HFF-Myc (cell line): ENCODE results near the gene GPC1.

ENCODE experiments used
- DNase-seq: peaks from one replicate; pipeline ENCODE4 v3.0.0-alpha.2; 2011; ENCODE audit warnings: low read depth; ENCODE audit errors: extremely low read depth
- H3K4me3 ChIP-seq: replicated peaks from 2 replicates; pipeline ENCODE4 v1.5.1; 2011; ENCODE audit warnings: low read depth, mild to moderate bottlenecking, control low read depth, low read length
- CTCF ChIP-seq: IDR thresholded peaks from 2 replicates; pipeline ENCODE4 v1.5.1; 2012; ENCODE audit warnings: mild to moderate bottlenecking, low read depth, low read length, control low read depth; ENCODE audit errors: missing control alignments

Gene GPC1

GRCh38 chr2:240397924-240398645 is 37.4 kb upstream of the GPC1 start:
- no peak overlapping the region for H3K4me3 ChIP-seq
- no peak for DNase-seq
- TF ChIP-seq CTCF = no peak

- TF ChIP-seq CTCF = no peak
- H3K4me3 ChIP-seq = no peak overlapping the region
- no peak for DNase-seq
Measured at GRCh38 chr2:240398661-240399267, 36.7 kb upstream of the GPC1 start.

- DNase-seq = no peak
- no peak overlapping the region for H3K4me3 ChIP-seq
- no peak for TF ChIP-seq CTCF
Measured at GRCh38 chr2:240399419-240400324, 35.8 kb upstream of the GPC1 start.

GRCh38 chr2:240400371-240401161 is 34.9 kb upstream of the GPC1 start:
- DNase-seq = no peak
- TF ChIP-seq CTCF = no peak
- no peak overlapping the region for H3K4me3 ChIP-seq

GRCh38 chr2:240401308-240401707 is 34.2 kb upstream of the GPC1 start:
- TF ChIP-seq CTCF = no peak
- no peak for DNase-seq
- H3K4me3 ChIP-seq = no peak overlapping the region

GRCh38 chr2:240401781-240402551 is 33.5 kb upstream of the GPC1 start:
- no peak for DNase-seq
- no peak overlapping the region for H3K4me3 ChIP-seq
- no peak for TF ChIP-seq CTCF
